GM13976 (cell line): ENCODE data around the gene RPL18.
A peak's percentile ranks its signal among the peaks of the same experiment; 100 is the strongest.

Experiments
- DNase-seq: peaks from one replicate; pipeline ENCODE4 v3.0.0; 2012; ENCODE audit warnings: low spot score
- CTCF ChIP-seq: IDR thresholded peaks from 2 replicates; pipeline ENCODE4 v1.5.1; 2012; ENCODE audit warnings: borderline replicate concordance, mild to moderate bottlenecking; ENCODE audit not compliant: insufficient read depth; ENCODE audit errors: extremely low read depth, missing control alignments, control extremely low read depth
- in situ Hi-C: fragments of 300-500 bp; cut with MboI; formaldehyde crosslinking; loops from one replicate; pipeline ENCODE4 v1.12.0; 2022; ENCODE audit warnings: low sequenced_read_pairs, mixed read lengths, inconsistent platforms; ENCODE audit not compliant: unreplicated experiment

The RPL18 gene

GRCh38 chr19:48637948-48638830 is 19.2 kb upstream of the RPL18 start:
- in situ Hi-C loops = no loop called here
- TF ChIP-seq CTCF = no peak
- DNase-seq = peak; percentile 86

GRCh38 chr19:48637449-48637947 is 18.5 kb upstream of the RPL18 start:
- TF ChIP-seq CTCF = no peak
- in situ Hi-C loops = no loop called here
- peak; percentile 95 for DNase-seq

GRCh38 chr19:48636859-48637448 is 18.0 kb upstream of the RPL18 start, which contains the start of gene DBP:
DBP (minus strand) TSS chr19:48637379; CDS start chr19:48636994, 385 bp downstream.
- in situ Hi-C loops = no loop called here
- TF ChIP-seq CTCF = no peak
- DNase-seq = no peak

GRCh38 chr19:48635966-48636858 is 17.2 kb upstream of the RPL18 start:
- in situ Hi-C loops = no loop called here
- TF ChIP-seq CTCF = no peak
- no peak for DNase-seq

GRCh38 chr19:48635263-48635965 is 16.4 kb upstream of the RPL18 start:
- DNase-seq = peak; percentile 90
- no peak for TF ChIP-seq CTCF
- in situ Hi-C loops = no loop called here
